ENCODE results near the gene CTBP1. TPM values are rescaled to one million over a fixed set of nuclear protein-coding genes. Genes with fewer than 3 reads are reported as not detected.

CTBP1 gene
- total and polyA plus RNA-seq, 2 donors (not counting 1 experiment from before 2014, with no cell fraction given), result 212 to 343 TPM

DNA sequence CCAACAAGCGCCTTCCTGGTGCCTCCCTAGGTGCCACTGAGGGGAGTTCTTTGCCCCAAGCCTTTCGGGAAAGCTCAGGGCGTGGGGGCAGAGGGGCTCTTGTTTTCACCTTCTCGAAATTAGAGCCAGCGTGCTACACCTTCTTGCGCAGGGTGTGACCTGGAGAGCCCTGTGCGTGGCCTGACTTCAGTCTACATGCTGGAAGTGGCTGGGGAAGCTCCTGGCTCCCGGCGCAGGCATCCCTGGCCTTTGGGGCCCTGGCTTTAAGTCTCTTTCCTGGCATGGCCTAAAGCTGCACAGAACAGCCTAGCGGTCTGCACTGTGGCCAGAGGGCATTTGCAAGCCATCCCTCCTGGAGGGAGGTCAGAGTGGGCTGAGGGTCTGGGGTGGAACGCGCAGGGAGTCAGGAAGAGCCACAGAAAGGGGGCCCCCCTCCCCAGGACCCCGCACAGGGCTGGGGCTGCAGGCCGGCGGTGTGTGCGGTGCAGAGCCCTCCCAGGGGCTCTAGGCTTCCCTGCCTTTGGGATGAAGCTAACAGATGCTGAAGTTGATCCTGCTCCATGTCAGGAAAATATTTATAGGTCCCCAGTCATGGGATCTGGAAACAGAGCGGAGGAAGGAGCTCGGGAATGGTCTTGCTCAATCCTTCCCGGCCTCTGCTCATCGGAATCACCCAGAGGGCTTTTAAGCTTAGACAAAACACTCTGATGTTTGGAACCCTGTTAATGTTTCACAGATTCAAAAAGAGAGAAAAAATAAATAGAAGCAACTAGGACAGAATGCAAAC, 75.8 kb downstream of the CTBP1 start:
- no peak overlapping the region for H3K27ac ChIP-seq (ENCODE audit: low read length in 2 of 2)
- peak overlapping the region; percentile 45 for H3K4me3 Mint-ChIP-seq

More for the DNA sequence above, 75.8 kb downstream of the CTBP1 start:
- intact Hi-C loops (cut with micrococcal nuclease), result no loop called here
- H3K27me3 Mint-ChIP-seq, result peaks cover 8% of the 10 kb centered on the region
- no peak for TF ChIP-seq CTCF (IDR thresholded peaks at IDR 0.05)
- no peak for TF ChIP-seq EZH2 (IDR thresholded peaks at IDR 0.05; ENCODE audit: borderline replicate concordance, insufficient read depth, low read depth, low read length, poor library complexity, severe bottlenecking)
- Histone ChIP-seq H3K36me3 (replicated peaks in 1 of 2; ENCODE audit: control extremely low read depth in 1 of 2, control insufficient read depth in 1 of 2, extremely low read depth in 1 of 2, insufficient read depth in 2 of 2, low read length in 1 of 2) (no peaks in the 10 kb centered on the region), H3K4me1 (ENCODE audit: control insufficient read depth in 2 of 2, insufficient read depth in 2 of 2, low read length in 2 of 2) (peaks cover 19 to 27% of the 10 kb centered on the region in 2 donors), H3K4me3 (ENCODE audit: control extremely low read depth in 1 of 5, extremely low read depth in 1 of 5, insufficient read depth in 1 of 5, low read depth in 2 of 5, low read length in 4 of 5) (no peak overlapping the region), H4K20me1 (ENCODE audit: control insufficient read depth, insufficient read depth, low read length, poor library complexity, severe bottlenecking) (peaks cover 7% of the 10 kb centered on the region), H3K79me2 (ENCODE audit: control insufficient read depth, insufficient read depth, low read length) (no peaks in the 10 kb centered on the region), H3K9ac (ENCODE audit: low read length) (no peak overlapping the region), H2AFZ (ENCODE audit: insufficient read depth, low read depth, low read length, poor library complexity, severe bottlenecking) (no peak overlapping the region), H3K4me2 (replicated peaks; ENCODE audit: low read depth, low read length, poor library complexity, severe bottlenecking) (no peak overlapping the region), H3K27me3 (replicated peaks in 1 of 4; ENCODE audit: control extremely low read depth in 1 of 4, control insufficient read depth in 3 of 4, insufficient read depth in 4 of 4, low read length in 3 of 4) (peaks cover 0 to 30% (median 14%) of the 10 kb centered on the region in 4 experiments), H3K9me3 (ENCODE audit: control extremely low read depth in 1 of 3, control insufficient read depth in 2 of 3, insufficient read depth in 1 of 3, low read length in 2 of 3) (peaks cover 0 to 23% (median 0%) of the 10 kb centered on the region in 3 donors)
- CTCF ChIA-PET, result interaction anchor here (1.2 to 1.7 kb wide), 3 partner anchors 10 to 95 kb away, joined by 4 read pairs; no protein-coding TSS in a partner anchor
- H3K27ac Mint-ChIP-seq, result no peak overlapping the region
- POLR2A ChIA-PET, result interaction anchor here (0.6 kb wide), 1 partner anchor 173 kb away, joined by 5 read pairs; no protein-coding TSS in a partner anchor
- no peak for DNase-seq
- no peaks in the 10 kb centered on the region for H3K9me3 Mint-ChIP-seq (ENCODE audit: insufficient read depth)
- no peak for ATAC-seq (ENCODE audit: low read depth)
- peaks cover 15% of the 10 kb centered on the region for H3K4me1 Mint-ChIP-seq
- 83% methylated on average over 15 of the region's 20 CpGs for WGBS (ENCODE audit: insufficient coverage)
